Activated CD4-positive, alpha-beta T cell treated with anti-CD3 and anti-CD28 coated beads, Interleukin-2, amount 50 U/mL, for 4 hours (primary cell): ENCODE results near the gene DYDC1.
A peak's percentile ranks its signal among the peaks of the same experiment; 100 is the strongest.
"Not testable (repeated sequence)": the region's sequence is repeated elsewhere in the genome, so short reads cannot be mapped to it uniquely, and the experiment has no call there.

ENCODE experiments used
- DNase-seq, 2 experiments: peaks; one replicate each; pipeline ENCODE4 v3.0.0-alpha.2; 2020

Gene DYDC1

GRCh38 chr10:80356563-80356988 is at the start of gene DYDC1, which contains the start of gene DYDC2:
Gene DYDC1 (minus strand): TSS chr10:80356755. CDS start chr10:80352601, 4,154 bp downstream.
Gene DYDC2 (plus strand): TSS chr10:80356781. CDS start chr10:80362444, 5,663 bp downstream.
- DNase-seq, result peak in 1 of 2 experiments; percentile 5

- DNase-seq, result no peak
Observed at GRCh38 chr10:80406204-80406603, 49.6 kb upstream of the DYDC1 start.

GRCh38 chr10:80405626-80406025 is 49.1 kb upstream of the DYDC1 start:
- no peak for DNase-seq

GRCh38 chr10:80405035-80405434 is 48.5 kb upstream of the DYDC1 start:
- no peak for DNase-seq

GRCh38 chr10:80400136-80400804 is 43.7 kb upstream of the DYDC1 start:
- no peak for DNase-seq

- DNase-seq, result no peak
Observed at GRCh38 chr10:80397014-80397413, 40.5 kb upstream of the DYDC1 start.

GRCh38 chr10:80394358-80394916 is 37.9 kb upstream of the DYDC1 start:
- DNase-seq, result no peak

GRCh38 chr10:80392250-80392649 is 35.7 kb upstream of the DYDC1 start:
- DNase-seq, result no peak

GRCh38 chr10:80390740-80391139 is 34.2 kb upstream of the DYDC1 start:
- DNase-seq, result no peak

- peak; percentile 34 to 36 for DNase-seq
Observed at GRCh38 chr10:80382989-80383388, 26.4 kb upstream of the DYDC1 start.

GRCh38 chr10:80380185-80380584 is 23.6 kb upstream of the DYDC1 start:
- no peak for DNase-seq

GRCh38 chr10:80379701-80380100 is 23.1 kb upstream of the DYDC1 start:
- DNase-seq, result no peak

GRCh38 chr10:80373502-80373901 is 16.9 kb upstream of the DYDC1 start:
- no peak for DNase-seq

GRCh38 chr10:80372675-80373074 is 16.1 kb upstream of the DYDC1 start:
- DNase-seq, result no peak

- no peak for DNase-seq
Observed at GRCh38 chr10:80371467-80371866, 14.9 kb upstream of the DYDC1 start.

- DNase-seq, result no peak
Observed at GRCh38 chr10:80365510-80365909, 9.0 kb upstream of the DYDC1 start.

- DNase-seq, result no peak
Observed at GRCh38 chr10:80359644-80360043, 3.1 kb upstream of the DYDC1 start.

GRCh38 chr10:80358925-80359324 is 2.4 kb upstream of the DYDC1 start:
- not testable (repeated sequence) for DNase-seq

GRCh38 chr10:80357851-80358125 is 1.2 kb upstream of the DYDC1 start:
- no peak for DNase-seq

GRCh38 chr10:80356989-80357850 is 665 bp upstream of the DYDC1 start:
- DNase-seq, result no peak

- DNase-seq, result no peak
Observed at GRCh38 chr10:80351220-80351619, 5.3 kb downstream of the DYDC1 start.

- no peak for DNase-seq
Observed at GRCh38 chr10:80350251-80350650, 6.3 kb downstream of the DYDC1 start.

GRCh38 chr10:80344912-80345311 is 11.6 kb downstream of the DYDC1 start:
- no peak for DNase-seq

GRCh38 chr10:80344276-80344675 is 12.3 kb downstream of the DYDC1 start:
- DNase-seq, result no peak
